ENCODE data around the gene GRSF1.

GRCh38 chr4:70816894-70817293 is 22.8 kb downstream of the GRSF1 start:
- TF ChIP-seq CTCF (IDR thresholded peaks at IDR 0.05) (no peak), POLR2A (IDR thresholded peaks at IDR 0.05) (no peak)

Measured in prostate gland (tissue), 2 donors.